Measurements from ENCODE around the gene IDH1. TPM values are rescaled to one million over a fixed set of nuclear protein-coding genes. Genes with fewer than 3 reads are reported as not detected.

IDH1 gene
- total RNA-seq, result 25.9 TPM

GRCh38 chr2:208254871-208255556, at the start of gene IDH1:
Gene IDH1, minus strand, starts transcription at chr2:208255071. Its CDS starts 3,520 bp downstream, at chr2:208251551.
- peak in 2 of 3 experiments; percentile 35 to 47 for TF ChIP-seq CTCF (IDR thresholded peaks at IDR 0.05)
- Histone ChIP-seq H3K4me1 (peaks cover 0 to 21% of the 10 kb centered on the region in 2 donors), H3K9me3 (no peaks in the 10 kb centered on the region), H3K27me3 (no peaks in the 10 kb centered on the region), H3K36me3 (peaks cover 0 to 6% of the 10 kb centered on the region in 2 donors), H3K4me3 (peak within 1 kb of the TSS; percentile 73), H3K27ac (peak within 1 kb of the TSS; percentile 54 to 62)
- intact Hi-C loops (cut with DNase I), result loop anchor here (1.0 to 5.0 kb wide), 6 partner anchors 10 to 1493 kb away; partner anchors contain the start of genes CCNYL1 and FZD5
- peak; percentile 91 to 98 for DNase-seq (ENCODE audit: low spot score in 2 of 2)

- H3K4me3 ChIP-seq, result no peak overlapping the region
- H3K4me1 ChIP-seq, result no peaks in the 10 kb centered on the region
- no peaks in the 10 kb centered on the region for H3K27me3 ChIP-seq
- H3K27ac ChIP-seq, result no peak overlapping the region
- TF ChIP-seq CTCF (IDR thresholded peaks at IDR 0.05), result no peak
- H3K36me3 ChIP-seq, result peaks cover 50 to 66% of the 10 kb centered on the region in 2 donors
- no peak for DNase-seq (ENCODE audit: low spot score in 2 of 2)
- no peaks in the 10 kb centered on the region for H3K9me3 ChIP-seq
- intact Hi-C loops (cut with DNase I), result no loop called here
Observed at GRCh38 chr2:208304157-208304556, 49.3 kb upstream of the IDH1 start.

DNA sequence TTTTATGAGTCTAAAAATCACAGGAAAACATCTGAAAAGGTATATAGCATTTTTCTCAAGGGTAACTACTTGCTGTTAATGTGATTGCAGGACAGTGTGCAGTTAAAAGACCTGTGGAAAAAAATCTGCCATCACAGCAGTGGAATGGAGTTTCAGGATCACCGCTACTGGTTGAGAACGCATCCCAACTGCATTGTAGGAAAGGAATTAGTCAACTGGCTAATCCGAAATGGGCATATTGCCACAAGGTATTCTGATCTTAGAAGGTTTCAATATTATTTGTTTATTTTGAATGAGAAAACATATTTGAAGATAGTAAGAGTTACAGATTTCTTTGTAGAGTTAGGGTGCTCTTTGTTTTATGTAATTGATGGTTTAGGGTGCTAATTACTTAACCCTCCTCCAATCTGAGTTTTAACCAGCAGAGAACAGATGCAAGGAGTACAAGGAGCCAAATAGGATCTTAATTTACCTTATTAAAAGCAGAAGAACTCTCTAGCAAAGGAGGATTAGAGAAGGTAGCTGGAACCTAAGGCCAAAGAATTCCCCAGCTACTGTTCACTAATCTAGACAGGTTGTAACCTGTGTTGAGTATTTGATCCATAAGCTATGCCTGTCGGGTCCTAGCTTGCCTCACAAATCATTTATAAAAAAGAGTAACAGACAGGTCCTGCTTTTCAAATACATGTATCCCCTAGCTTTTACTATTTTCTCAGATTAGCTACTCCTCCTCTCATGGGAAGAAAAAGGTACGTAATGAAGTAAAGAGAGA, 46.2 kb upstream of the IDH1 start:
- H3K9me3 ChIP-seq, result no peaks in the 10 kb centered on the region
- H3K27ac ChIP-seq, result no peak overlapping the region
- intact Hi-C loops (cut with DNase I), result no loop called here
- H3K27me3 ChIP-seq, result no peaks in the 10 kb centered on the region
- peaks cover 57 to 69% of the 10 kb centered on the region in 2 donors for H3K36me3 ChIP-seq
- no peak for TF ChIP-seq CTCF (IDR thresholded peaks at IDR 0.05)
- H3K4me1 ChIP-seq, result no peaks in the 10 kb centered on the region
- H3K4me3 ChIP-seq, result no peak overlapping the region
- DNase-seq (ENCODE audit: low spot score in 2 of 2), result no peak

- no peak for TF ChIP-seq CTCF (IDR thresholded peaks at IDR 0.05)
- no peak overlapping the region for H3K4me3 ChIP-seq
- no peak for DNase-seq (ENCODE audit: low spot score in 2 of 2)
- no peaks in the 10 kb centered on the region for H3K27me3 ChIP-seq
- no peaks in the 10 kb centered on the region for H3K9me3 ChIP-seq
- no peak overlapping the region for H3K27ac ChIP-seq
- H3K36me3 ChIP-seq, result peaks cover 39 to 45% of the 10 kb centered on the region in 2 donors
- H3K4me1 ChIP-seq, result no peaks in the 10 kb centered on the region
- intact Hi-C loops (cut with DNase I), result no loop called here
Observed at GRCh38 chr2:208297961-208298360, 43.1 kb upstream of the IDH1 start.

- Histone ChIP-seq H3K27ac (no peak overlapping the region), H3K9me3 (no peaks in the 10 kb centered on the region), H3K4me1 (no peaks in the 10 kb centered on the region), H3K27me3 (no peaks in the 10 kb centered on the region), H3K36me3 (peaks cover 29 to 39% of the 10 kb centered on the region in 2 donors), H3K4me3 (no peak overlapping the region)
- intact Hi-C loops (cut with DNase I), result no loop called here
- TF ChIP-seq CTCF (IDR thresholded peaks at IDR 0.05), result no peak
- DNase-seq (ENCODE audit: low spot score in 2 of 2), result no peak
Observed at GRCh38 chr2:208296610-208297009, 41.7 kb upstream of the IDH1 start.

Measured in ascending aorta (tissue), 2 donors.